ENCODE measurements around the gene ST7.

Gene ST7

DNA sequence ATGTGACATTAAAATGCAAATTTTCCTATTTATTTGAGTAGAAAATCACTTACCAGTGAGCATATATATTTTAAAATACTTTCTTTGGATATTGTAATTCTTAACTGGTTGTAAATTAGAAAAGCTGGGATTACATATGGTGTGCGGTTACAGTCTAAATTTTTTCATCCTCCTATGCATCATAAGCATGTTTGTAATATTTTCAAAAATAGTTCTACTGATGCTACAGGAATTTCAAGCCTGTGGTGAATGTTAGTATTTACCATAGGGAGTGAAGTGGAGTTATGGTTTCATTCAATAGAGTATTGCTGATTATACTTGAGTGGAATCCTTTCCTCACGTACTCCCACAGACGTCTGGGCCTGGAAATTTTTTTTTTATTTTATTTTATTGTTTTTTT is 34.6 kb upstream of the ST7 start:
- no peak for DNase-seq (ENCODE audit: low read depth)
- no peak overlapping the region for H3K4me3 ChIP-seq (ENCODE audit: low read depth, low read length)
- TF ChIP-seq MYC (IDR thresholded peaks at IDR 0.05; ENCODE audit: low read depth, low read length) (no peak), POLR2A (IDR thresholded peaks at IDR 0.05; ENCODE audit: extremely low read depth, insufficient read length) (no peak), CTCF (IDR thresholded peaks at IDR 0.05; ENCODE audit: low read depth, low read length) (no peak), MAX (IDR thresholded peaks at IDR 0.05; ENCODE audit: low read depth, low read length) (no peak)

- no peak overlapping the region for H3K4me3 ChIP-seq (ENCODE audit: low read depth, low read length)
- DNase-seq (ENCODE audit: low read depth) = no peak
- TF ChIP-seq CTCF (IDR thresholded peaks at IDR 0.05; ENCODE audit: low read depth, low read length) (no peak), MYC (IDR thresholded peaks at IDR 0.05; ENCODE audit: low read depth, low read length) (no peak), MAX (IDR thresholded peaks at IDR 0.05; ENCODE audit: low read depth, low read length) (no peak), POLR2A (IDR thresholded peaks at IDR 0.05; ENCODE audit: extremely low read depth, insufficient read length) (no peak)
These were observed 32.9 kb upstream of the ST7 start for GRCh38 chr7:116920359-116920758.

DNA sequence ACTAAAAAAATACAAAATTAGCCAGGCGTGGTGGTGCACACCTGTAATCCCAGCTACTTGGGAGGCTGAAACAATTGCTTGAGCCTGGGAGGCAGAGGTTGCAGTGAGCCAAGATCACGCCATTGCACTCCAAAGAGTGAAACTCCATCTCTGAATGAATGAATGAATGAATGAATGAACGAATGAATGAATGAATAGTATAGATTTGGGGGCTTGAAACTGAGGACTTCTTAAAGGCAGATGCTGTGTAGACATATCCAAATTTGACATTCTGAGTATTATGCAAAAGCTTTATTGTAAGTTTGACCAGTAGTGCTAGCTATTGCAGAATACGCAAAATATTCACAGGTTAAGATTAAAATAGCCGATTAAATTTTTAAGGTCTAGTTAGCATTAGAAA is 30.8 kb upstream of the ST7 start:
- no peak for TF ChIP-seq POLR2A (IDR thresholded peaks at IDR 0.05; ENCODE audit: extremely low read depth, insufficient read length)
- TF ChIP-seq MAX (IDR thresholded peaks at IDR 0.05; ENCODE audit: low read depth, low read length) = no peak
- TF ChIP-seq CTCF (IDR thresholded peaks at IDR 0.05; ENCODE audit: low read depth, low read length) = no peak
- TF ChIP-seq MYC (IDR thresholded peaks at IDR 0.05; ENCODE audit: low read depth, low read length) = no peak
- H3K4me3 ChIP-seq (ENCODE audit: low read depth, low read length) = no peak overlapping the region
- no peak for DNase-seq (ENCODE audit: low read depth)

DNA sequence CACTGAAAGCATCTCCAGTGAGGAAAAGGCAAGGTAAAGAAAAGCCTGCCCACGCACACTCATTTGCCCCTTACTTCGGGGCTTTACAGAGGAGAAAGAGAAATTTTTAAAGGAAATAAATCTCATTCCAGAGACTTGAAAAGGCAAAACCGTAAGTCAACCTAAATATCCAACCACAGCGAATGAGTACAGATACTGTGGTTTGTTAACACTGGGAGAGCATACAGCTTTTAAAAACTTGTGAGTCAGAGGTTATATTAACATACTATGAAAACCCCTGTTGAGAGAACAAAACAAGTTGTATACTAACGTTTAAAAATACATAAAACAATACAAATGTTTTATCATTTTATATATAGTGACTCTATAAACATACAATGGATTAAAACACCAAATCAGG is 28.6 kb upstream of the ST7 start:
- TF ChIP-seq CTCF (IDR thresholded peaks at IDR 0.05; ENCODE audit: low read depth, low read length) = no peak
- TF ChIP-seq MYC (IDR thresholded peaks at IDR 0.05; ENCODE audit: low read depth, low read length) = no peak
- no peak for TF ChIP-seq POLR2A (IDR thresholded peaks at IDR 0.05; ENCODE audit: extremely low read depth, insufficient read length)
- no peak for TF ChIP-seq MAX (IDR thresholded peaks at IDR 0.05; ENCODE audit: low read depth, low read length)

DNA sequence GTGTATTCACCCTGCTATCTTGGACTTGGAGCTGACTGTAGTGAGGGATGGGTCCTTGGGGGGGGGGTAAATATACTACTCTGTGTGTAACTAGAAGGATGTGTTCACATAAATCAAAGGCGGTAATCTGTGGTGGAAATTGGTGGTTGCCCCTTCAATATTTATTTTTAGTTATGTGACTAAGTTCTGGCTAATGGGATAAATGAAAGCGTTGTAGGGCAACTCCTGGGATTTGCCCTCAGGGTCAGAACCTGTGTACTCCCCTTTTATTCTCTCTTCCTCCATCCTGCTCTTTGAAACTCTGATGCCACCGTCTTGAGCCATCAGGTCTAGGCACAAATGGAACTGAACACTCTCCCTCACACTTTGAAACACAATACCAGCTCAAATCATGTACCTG is 24.3 kb upstream of the ST7 start:
- no peak for DNase-seq (ENCODE audit: low read depth)
- TF ChIP-seq MYC (IDR thresholded peaks at IDR 0.05; ENCODE audit: low read depth, low read length) = no peak
- no peak for TF ChIP-seq MAX (IDR thresholded peaks at IDR 0.05; ENCODE audit: low read depth, low read length)
- no peak for TF ChIP-seq POLR2A (IDR thresholded peaks at IDR 0.05; ENCODE audit: extremely low read depth, insufficient read length)
- no peak overlapping the region for H3K4me3 ChIP-seq (ENCODE audit: low read depth, low read length)

More for the DNA sequence above, 28.6 kb upstream of the ST7 start:
- H3K4me3 ChIP-seq (ENCODE audit: low read depth, low read length) = no peak overlapping the region
- DNase-seq (ENCODE audit: low read depth) = no peak

DNA sequence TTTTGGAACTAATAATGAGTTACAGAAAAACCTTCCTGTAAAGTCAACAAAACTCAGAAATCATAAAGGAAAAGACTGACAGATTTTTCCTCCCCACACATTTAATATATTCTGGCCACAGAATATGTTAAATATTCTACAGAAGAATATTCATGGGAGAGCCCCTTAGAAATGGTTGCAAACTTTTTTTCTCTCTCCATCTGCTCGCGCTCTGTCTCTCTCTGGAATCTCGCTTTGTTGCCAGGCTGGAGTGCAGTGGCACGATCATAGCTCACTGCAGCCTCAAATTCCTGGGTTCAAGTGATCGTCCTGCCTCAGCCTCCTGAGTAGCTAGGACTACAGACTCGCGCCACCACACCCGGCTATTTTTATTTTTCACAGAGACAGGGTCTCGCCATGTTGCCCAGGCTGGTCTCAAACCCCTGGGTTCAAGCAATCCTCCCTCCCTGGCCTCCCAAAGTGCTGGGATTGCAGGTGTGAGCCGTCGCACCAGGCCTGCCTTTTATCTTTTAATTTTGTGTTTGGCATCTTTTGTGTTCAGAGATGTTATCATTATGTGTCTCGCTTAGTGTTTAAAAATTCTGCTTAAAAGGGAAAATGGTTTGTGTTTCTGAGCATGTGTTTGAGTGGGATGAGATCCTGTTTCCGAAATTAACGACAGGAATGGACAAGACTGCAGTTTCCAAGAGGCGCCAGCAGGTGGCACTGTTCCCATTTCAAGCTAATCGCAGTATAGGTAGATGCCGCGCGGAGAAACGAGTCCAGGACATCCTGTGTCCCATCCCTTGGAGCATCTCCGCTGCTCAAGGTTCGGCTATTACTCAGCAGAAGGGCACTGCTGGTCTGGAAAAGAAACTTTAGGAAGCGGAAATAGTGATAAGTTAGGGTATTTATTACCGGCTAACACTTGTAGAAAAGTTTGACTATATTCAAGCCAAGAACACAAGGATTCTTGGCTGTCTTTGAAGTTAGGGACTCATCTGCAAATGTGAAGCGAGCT is 23.1 kb upstream of the ST7 start:
- peak; percentile 85 for DNase-seq (ENCODE audit: low read depth)
- no peak overlapping the region for H3K4me3 ChIP-seq (ENCODE audit: low read depth, low read length)
- TF ChIP-seq POLR2A (IDR thresholded peaks at IDR 0.05; ENCODE audit: extremely low read depth, insufficient read length) = no peak
- peak; percentile 96 for TF ChIP-seq CTCF (IDR thresholded peaks at IDR 0.05; ENCODE audit: low read depth, low read length)
- peak; percentile 69 for TF ChIP-seq MAX (IDR thresholded peaks at IDR 0.05; ENCODE audit: low read depth, low read length)
- TF ChIP-seq MYC (IDR thresholded peaks at IDR 0.05; ENCODE audit: low read depth, low read length) = 0 out of 2 replicates have a peak, but pooled peaks have one; percentile 36
